Measurements from ENCODE around the gene CDCA4.

The CDCA4 gene

GRCh38 chr14:105020815-105021655 lies at the start of gene CDCA4:
Gene CDCA4 (minus strand): TSS chr14:105021083. CDS start chr14:105011929, 9,154 bp downstream.
- Histone ChIP-seq H3K4me3 (ENCODE audit: low read length) (peak within 1 kb of the TSS; percentile 83), H3K4me1 (ENCODE audit: control insufficient read depth, insufficient read depth, low read length) (peaks cover 11% of the 10 kb centered on the region), H3K9ac (ENCODE audit: low read length) (peak within 1 kb of the TSS; percentile 54), H3K27ac (ENCODE audit: low read depth, low read length) (peak within 1 kb of the TSS; percentile 70), H3K36me3 (ENCODE audit: control insufficient read depth, insufficient read depth, low read length) (no peaks in the 10 kb centered on the region), H3K27me3 (ENCODE audit: control insufficient read depth, insufficient read depth, low read length) (no peaks in the 10 kb centered on the region)

GRCh38 chr14:105069871-105070759 lies 49.2 kb upstream of the CDCA4 start:
- H3K36me3 ChIP-seq (ENCODE audit: control insufficient read depth, insufficient read depth, low read length) = no peaks in the 10 kb centered on the region
- no peak overlapping the region for H3K4me3 ChIP-seq (ENCODE audit: low read length)
- no peaks in the 10 kb centered on the region for H3K4me1 ChIP-seq (ENCODE audit: control insufficient read depth, insufficient read depth, low read length)
- no peak overlapping the region for H3K9ac ChIP-seq (ENCODE audit: low read length)
- peaks cover 26% of the 10 kb centered on the region for H3K27me3 ChIP-seq (ENCODE audit: control insufficient read depth, insufficient read depth, low read length)
- H3K27ac ChIP-seq (ENCODE audit: low read depth, low read length) = no peak overlapping the region

GRCh38 chr14:105069522-105069870 lies 48.6 kb upstream of the CDCA4 start:
- no peak overlapping the region for H3K4me3 ChIP-seq (ENCODE audit: low read length)
- no peak overlapping the region for H3K9ac ChIP-seq (ENCODE audit: low read length)
- no peaks in the 10 kb centered on the region for H3K4me1 ChIP-seq (ENCODE audit: control insufficient read depth, insufficient read depth, low read length)
- no peaks in the 10 kb centered on the region for H3K36me3 ChIP-seq (ENCODE audit: control insufficient read depth, insufficient read depth, low read length)
- H3K27ac ChIP-seq (ENCODE audit: low read depth, low read length) = no peak overlapping the region
- H3K27me3 ChIP-seq (ENCODE audit: control insufficient read depth, insufficient read depth, low read length) = peaks cover 24% of the 10 kb centered on the region

- Histone ChIP-seq H3K27me3 (ENCODE audit: control insufficient read depth, insufficient read depth, low read length) (peaks cover 19% of the 10 kb centered on the region), H3K4me1 (ENCODE audit: control insufficient read depth, insufficient read depth, low read length) (no peaks in the 10 kb centered on the region), H3K4me3 (ENCODE audit: low read length) (no peak overlapping the region), H3K36me3 (ENCODE audit: control insufficient read depth, insufficient read depth, low read length) (no peaks in the 10 kb centered on the region), H3K9ac (ENCODE audit: low read length) (no peak overlapping the region), H3K27ac (ENCODE audit: low read depth, low read length) (no peak overlapping the region)
Measured at GRCh38 chr14:105068818-105069217, 47.9 kb upstream of the CDCA4 start.

GRCh38 chr14:105067969-105068301 lies 47.1 kb upstream of the CDCA4 start:
- Histone ChIP-seq H3K27ac (ENCODE audit: low read depth, low read length) (no peak overlapping the region), H3K4me1 (ENCODE audit: control insufficient read depth, insufficient read depth, low read length) (no peaks in the 10 kb centered on the region), H3K36me3 (ENCODE audit: control insufficient read depth, insufficient read depth, low read length) (no peaks in the 10 kb centered on the region), H3K9ac (ENCODE audit: low read length) (no peak overlapping the region), H3K27me3 (ENCODE audit: control insufficient read depth, insufficient read depth, low read length) (peaks cover 13% of the 10 kb centered on the region), H3K4me3 (ENCODE audit: low read length) (no peak overlapping the region)

GRCh38 chr14:105067140-105067968 lies 46.5 kb upstream of the CDCA4 start:
- H3K9ac ChIP-seq (ENCODE audit: low read length) = no peak overlapping the region
- no peak overlapping the region for H3K27ac ChIP-seq (ENCODE audit: low read depth, low read length)
- H3K4me1 ChIP-seq (ENCODE audit: control insufficient read depth, insufficient read depth, low read length) = no peaks in the 10 kb centered on the region
- H3K4me3 ChIP-seq (ENCODE audit: low read length) = no peak overlapping the region
- H3K36me3 ChIP-seq (ENCODE audit: control insufficient read depth, insufficient read depth, low read length) = no peaks in the 10 kb centered on the region
- peaks cover 9% of the 10 kb centered on the region for H3K27me3 ChIP-seq (ENCODE audit: control insufficient read depth, insufficient read depth, low read length)

GRCh38 chr14:105066240-105067071 lies 45.6 kb upstream of the CDCA4 start:
- Histone ChIP-seq H3K27ac (ENCODE audit: low read depth, low read length) (no peak overlapping the region), H3K4me1 (ENCODE audit: control insufficient read depth, insufficient read depth, low read length) (no peaks in the 10 kb centered on the region), H3K9ac (ENCODE audit: low read length) (no peak overlapping the region), H3K4me3 (ENCODE audit: low read length) (no peak overlapping the region), H3K36me3 (ENCODE audit: control insufficient read depth, insufficient read depth, low read length) (no peaks in the 10 kb centered on the region), H3K27me3 (ENCODE audit: control insufficient read depth, insufficient read depth, low read length) (peaks cover 6% of the 10 kb centered on the region)

GRCh38 chr14:105065280-105066228 lies 44.7 kb upstream of the CDCA4 start, which contains the start of gene GPR132:
Gene GPR132 (minus strand): TSS chr14:105065430. CDS start chr14:105055420, 10,010 bp downstream.
- Histone ChIP-seq H3K9ac (ENCODE audit: low read length) (no peak within 1 kb of the TSS), H3K27ac (ENCODE audit: low read depth, low read length) (no peak within 1 kb of the TSS)

GRCh38 chr14:105064721-105065143 lies 43.8 kb upstream of the CDCA4 start:
- no peak overlapping the region for H3K27ac ChIP-seq (ENCODE audit: low read depth, low read length)
- no peaks in the 10 kb centered on the region for H3K4me1 ChIP-seq (ENCODE audit: control insufficient read depth, insufficient read depth, low read length)
- no peak overlapping the region for H3K9ac ChIP-seq (ENCODE audit: low read length)

More at GRCh38 chr14:105065280-105066228, 44.7 kb upstream of the CDCA4 start, which contains the start of gene GPR132:
- Histone ChIP-seq H3K4me3 (ENCODE audit: low read length) (peak within 1 kb of the TSS; percentile 46), H3K4me1 (ENCODE audit: control insufficient read depth, insufficient read depth, low read length) (no peaks in the 10 kb centered on the region), H3K36me3 (ENCODE audit: control insufficient read depth, insufficient read depth, low read length) (no peaks in the 10 kb centered on the region), H3K27me3 (ENCODE audit: control insufficient read depth, insufficient read depth, low read length) (peaks cover 6% of the 10 kb centered on the region)

GRCh38 chr14:105064001-105064400 lies 43.1 kb upstream of the CDCA4 start:
- Histone ChIP-seq H3K27me3 (ENCODE audit: control insufficient read depth, insufficient read depth, low read length) (peaks cover 2% of the 10 kb centered on the region), H3K4me1 (ENCODE audit: control insufficient read depth, insufficient read depth, low read length) (no peaks in the 10 kb centered on the region), H3K36me3 (ENCODE audit: control insufficient read depth, insufficient read depth, low read length) (no peaks in the 10 kb centered on the region), H3K4me3 (ENCODE audit: low read length) (peak overlapping the region; percentile 41), H3K27ac (ENCODE audit: low read depth, low read length) (no peak overlapping the region), H3K9ac (ENCODE audit: low read length) (no peak overlapping the region)

More at GRCh38 chr14:105064721-105065143, 43.8 kb upstream of the CDCA4 start:
- H3K36me3 ChIP-seq (ENCODE audit: control insufficient read depth, insufficient read depth, low read length) = no peaks in the 10 kb centered on the region
- H3K4me3 ChIP-seq (ENCODE audit: low read length) = peak overlapping the region; percentile 46
- H3K27me3 ChIP-seq (ENCODE audit: control insufficient read depth, insufficient read depth, low read length) = peaks cover 2% of the 10 kb centered on the region

Data from rectal smooth muscle tissue (tissue), 1 donor.